NCI-H345 (cell line): ENCODE measurements around the gene SCART1.
"Not testable (repeated sequence)": the region's sequence is repeated elsewhere in the genome, so short reads cannot be mapped to it uniquely, and the experiment has no call there.

ENCODE experiments used
- DNase-seq: peaks from one replicate; lab custom pipeline; 2025; lab: John Stamatoyannopoulos, UW

SCART1 gene

GRCh38 chr10:133453516-133454203 is at the start of gene SCART1:
SCART1 (plus strand) TSS chr10:133453945; CDS start chr10:133453998, 53 bp downstream.
- DNase-seq, result no peak

GRCh38 chr10:133405272-133405671 is 48.5 kb upstream of the SCART1 start:
- DNase-seq, result no peak

GRCh38 chr10:133405844-133406527 is 47.8 kb upstream of the SCART1 start:
- no peak for DNase-seq

GRCh38 chr10:133411523-133412380 is 42.0 kb upstream of the SCART1 start:
- DNase-seq, result no peak

- no peak for DNase-seq
Observed at GRCh38 chr10:133412381-133412711, 41.4 kb upstream of the SCART1 start.

- DNase-seq, result not testable (repeated sequence)
Observed at GRCh38 chr10:133414401-133414800, 39.3 kb upstream of the SCART1 start.

GRCh38 chr10:133415752-133416151 is 38.0 kb upstream of the SCART1 start:
- no peak for DNase-seq

- DNase-seq, result no peak
Observed at GRCh38 chr10:133418289-133418993, 35.3 kb upstream of the SCART1 start.

- no peak for DNase-seq
Observed at GRCh38 chr10:133419211-133419950, 34.4 kb upstream of the SCART1 start.

- DNase-seq, result no peak
Observed at GRCh38 chr10:133420028-133420427, 33.7 kb upstream of the SCART1 start.

- DNase-seq, result no peak
Observed at GRCh38 chr10:133420579-133420978, 33.2 kb upstream of the SCART1 start.

GRCh38 chr10:133421336-133422222 is 32.2 kb upstream of the SCART1 start:
- DNase-seq, result no peak

GRCh38 chr10:133422223-133422806 is 31.4 kb upstream of the SCART1 start:
- DNase-seq, result no peak

- DNase-seq, result peak; percentile 4
Observed at GRCh38 chr10:133422807-133423771, 30.7 kb upstream of the SCART1 start.

- DNase-seq, result not testable (repeated sequence)
Observed at GRCh38 chr10:133424102-133424501, 29.6 kb upstream of the SCART1 start.

GRCh38 chr10:133424601-133425000 is 29.1 kb upstream of the SCART1 start, which contains the start of gene SPRN:
SPRN (minus strand) TSS chr10:133424625; CDS start chr10:133423681, 944 bp downstream.
- not testable (repeated sequence) for DNase-seq

- DNase-seq, result not testable (repeated sequence)
Observed at GRCh38 chr10:133429571-133429970, 24.2 kb upstream of the SCART1 start.

GRCh38 chr10:133431888-133432613 is 21.7 kb upstream of the SCART1 start:
- not testable (repeated sequence) for DNase-seq
